ENCODE results near the gene ECEL1. TPM values are rescaled to one million over a fixed set of nuclear protein-coding genes. Genes with fewer than 3 reads are reported as not detected.

Gene ECEL1
- total RNA-seq, 1 experiment from 2014 or later, result not detected

DNA sequence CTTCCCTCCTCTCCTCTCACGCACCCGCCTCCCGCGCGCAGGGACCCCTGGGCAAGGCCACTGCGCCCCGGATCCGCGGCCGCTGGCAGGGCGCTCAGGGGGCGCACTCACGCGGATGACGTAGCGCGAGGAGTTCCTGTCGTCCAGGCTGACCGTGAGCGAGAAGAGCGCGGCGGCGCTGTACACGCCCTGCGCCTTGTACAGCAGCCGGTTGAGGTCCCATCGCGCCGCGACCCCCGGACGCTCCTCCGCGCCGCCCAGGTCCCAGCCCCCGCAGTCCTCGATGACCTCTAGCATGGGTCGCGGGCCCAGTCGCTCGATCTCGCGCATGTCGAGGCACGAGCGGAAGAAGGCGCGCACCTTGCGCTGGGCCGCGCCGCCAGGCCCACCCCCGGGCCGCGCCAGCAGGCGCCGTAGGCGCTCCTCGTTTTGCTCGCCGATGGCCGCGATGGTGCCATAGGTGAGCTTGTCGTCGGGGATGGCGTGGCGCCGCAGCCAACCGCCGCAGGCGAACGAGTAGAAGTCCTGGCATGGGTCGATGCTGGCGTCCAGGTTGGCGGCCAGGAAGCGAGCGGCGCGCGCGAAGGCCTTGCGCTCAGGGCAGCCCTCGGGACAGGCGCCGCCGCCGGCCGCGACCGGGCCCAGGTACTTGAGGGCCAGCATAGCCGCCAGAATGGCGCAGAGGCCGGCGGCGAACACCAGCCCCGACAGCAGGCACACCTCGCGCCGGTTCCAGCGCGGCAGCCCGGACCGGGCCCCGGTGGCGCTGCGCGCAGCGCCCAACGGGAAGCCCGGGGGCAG lies 1.7 kb downstream of the ECEL1 start:
- no peak for DNase-seq (ENCODE audit: low read depth)

- no peak for DNase-seq (ENCODE audit: low read depth)
Observed at GRCh38 chr2:232485348-232485756, 2.3 kb downstream of the ECEL1 start.

DNA sequence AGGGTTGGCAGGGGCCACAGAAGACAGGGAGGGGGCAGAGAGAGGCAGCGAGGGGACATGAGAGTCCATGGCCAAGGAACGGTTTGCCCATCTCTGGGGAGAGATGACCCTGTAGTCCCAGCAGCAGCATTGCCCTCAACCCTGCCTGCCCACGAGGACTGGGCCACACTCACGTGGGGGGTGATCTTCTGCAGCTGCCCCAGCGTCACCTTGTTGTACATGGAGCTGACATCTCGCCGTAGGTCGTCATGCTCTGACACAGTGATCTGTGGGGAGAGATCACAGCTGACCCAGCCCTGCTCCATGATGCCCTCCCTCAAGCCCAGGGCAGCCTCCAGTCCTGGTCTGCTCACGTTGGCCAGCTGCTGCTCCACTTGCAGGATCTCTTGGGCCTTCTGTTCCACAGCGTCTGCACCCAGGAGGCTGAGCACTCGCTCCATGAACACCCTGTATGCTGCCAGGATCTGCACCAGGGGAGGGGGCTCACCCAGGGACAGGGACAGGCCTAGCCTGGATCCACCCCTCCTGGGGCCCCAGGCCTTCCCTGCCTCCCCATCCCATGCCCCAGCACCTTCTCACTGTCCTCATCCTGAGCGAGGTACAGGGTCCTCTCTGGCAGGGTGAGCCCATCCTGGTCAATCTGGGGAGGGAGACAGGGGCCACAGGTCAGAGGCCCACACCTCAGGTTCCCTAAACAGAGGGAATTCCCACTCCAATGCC lies 2.8 kb downstream of the ECEL1 start:
- DNase-seq (ENCODE audit: low read depth), result no peak

DNA sequence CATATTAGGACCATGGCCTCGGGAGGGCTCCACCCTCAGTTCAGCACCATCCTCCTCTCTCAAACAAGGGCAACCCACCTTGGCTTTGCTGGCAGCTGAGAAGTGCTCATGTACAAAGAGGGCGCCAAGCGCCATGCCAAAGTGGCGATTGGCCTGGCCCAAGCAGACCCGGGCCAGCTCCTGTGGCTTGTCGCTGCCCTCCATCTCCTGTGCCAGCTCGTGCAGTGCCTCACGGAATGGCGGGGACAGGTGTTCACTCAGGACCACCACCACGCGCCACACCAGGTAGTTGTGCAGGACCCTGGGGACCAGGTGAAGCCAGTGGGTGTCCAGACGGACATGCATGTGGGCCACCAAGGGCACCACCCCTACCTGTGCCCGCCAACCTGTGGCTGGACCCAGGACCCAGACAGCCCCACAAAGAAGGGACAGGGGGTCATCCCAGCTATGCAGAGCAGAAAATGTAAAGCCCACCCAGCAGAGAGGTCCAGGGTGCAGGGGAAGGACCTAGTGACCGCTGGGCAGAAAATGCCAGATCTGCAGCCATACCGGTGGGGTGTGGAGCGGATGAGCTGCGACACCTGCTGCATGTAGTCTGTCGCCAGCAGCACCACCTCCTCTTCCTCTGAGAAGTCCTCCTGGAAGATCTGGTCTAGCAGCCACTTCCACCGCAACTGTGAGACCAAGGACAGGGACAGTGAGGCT lies 3.6 kb downstream of the ECEL1 start:
- no peak for DNase-seq (ENCODE audit: low read depth)

GRCh38 chr2:232483311-232483922 lies 4.2 kb downstream of the ECEL1 start:
- no peak for DNase-seq (ENCODE audit: low read depth)

GRCh38 chr2:232482301-232483238 lies 5.1 kb downstream of the ECEL1 start:
- DNase-seq (ENCODE audit: low read depth), result no peak

GRCh38 chr2:232481322-232482140 lies 6.1 kb downstream of the ECEL1 start:
- no peak for DNase-seq (ENCODE audit: low read depth)

GRCh38 chr2:232480201-232481190 lies 7.1 kb downstream of the ECEL1 start:
- DNase-seq (ENCODE audit: low read depth), result no peak

DNA sequence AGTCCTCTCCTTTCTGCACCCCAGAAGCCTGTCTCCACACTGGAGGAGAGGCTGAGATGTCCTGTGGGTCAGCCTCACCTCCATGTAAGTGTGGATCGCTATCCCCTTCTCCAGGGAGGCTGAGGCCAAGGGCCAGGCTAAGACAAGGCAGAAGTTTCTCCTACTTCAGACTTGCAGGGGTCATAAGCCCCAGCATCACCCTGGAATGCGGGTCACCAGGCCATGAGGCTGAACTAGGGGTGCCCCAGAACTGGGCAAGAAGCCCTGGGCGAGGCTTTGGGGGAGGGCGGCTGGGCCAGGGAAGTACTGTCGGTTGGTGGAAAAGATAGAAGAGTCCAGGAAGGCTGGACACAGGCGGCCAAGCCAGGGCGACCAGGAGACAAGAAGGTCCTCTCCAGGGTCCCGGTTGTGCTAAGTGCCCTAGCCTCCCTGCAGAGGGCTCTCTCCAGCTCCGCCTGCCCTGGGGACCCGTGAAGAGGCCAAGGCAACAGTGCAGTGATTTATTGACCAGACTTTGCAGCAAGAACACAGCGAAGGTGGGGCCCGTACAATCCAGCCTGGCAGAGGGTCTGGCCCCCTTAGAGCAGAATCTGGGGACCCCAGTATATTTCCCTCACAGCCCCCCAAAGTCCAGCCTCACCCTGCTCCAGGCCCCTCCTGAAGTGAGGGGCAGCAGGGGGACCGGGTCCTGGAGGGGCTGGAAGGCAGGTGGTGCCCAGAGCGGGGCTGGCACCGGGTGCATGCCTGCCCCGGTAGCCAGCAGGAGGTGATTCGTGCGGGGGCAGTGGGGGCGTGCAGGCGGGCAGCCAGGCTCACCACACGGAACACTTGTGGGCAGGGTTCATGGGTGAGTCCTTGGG lies 8.1 kb downstream of the ECEL1 start:
- no peak for DNase-seq (ENCODE audit: low read depth)

GRCh38 chr2:232478571-232479340 lies 8.9 kb downstream of the ECEL1 start:
- no peak for DNase-seq (ENCODE audit: low read depth)

- DNase-seq (ENCODE audit: low read depth), result no peak
Observed at GRCh38 chr2:232477751-232478510, 9.7 kb downstream of the ECEL1 start.

DNA sequence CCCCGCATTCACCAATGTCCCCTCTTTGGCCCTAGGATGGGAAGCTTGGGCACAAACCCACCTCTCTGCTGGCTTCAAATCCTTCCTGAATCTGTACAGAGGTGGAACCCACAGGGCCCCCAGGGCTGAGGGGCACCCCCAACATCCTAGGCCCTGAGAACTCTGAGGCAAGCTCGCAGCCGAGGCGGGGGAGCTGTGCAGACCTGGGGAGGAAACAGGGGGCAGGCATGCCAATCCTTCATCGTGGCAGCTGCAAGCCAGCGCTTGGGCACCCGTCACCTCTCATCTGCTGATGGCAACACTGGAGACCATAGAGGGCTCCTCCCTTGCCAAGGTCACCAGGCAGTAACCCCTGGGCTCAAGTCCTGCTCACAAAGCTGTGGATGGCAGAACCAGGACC lies 10.8 kb downstream of the ECEL1 start:
- no peak for DNase-seq (ENCODE audit: low read depth)

DNA sequence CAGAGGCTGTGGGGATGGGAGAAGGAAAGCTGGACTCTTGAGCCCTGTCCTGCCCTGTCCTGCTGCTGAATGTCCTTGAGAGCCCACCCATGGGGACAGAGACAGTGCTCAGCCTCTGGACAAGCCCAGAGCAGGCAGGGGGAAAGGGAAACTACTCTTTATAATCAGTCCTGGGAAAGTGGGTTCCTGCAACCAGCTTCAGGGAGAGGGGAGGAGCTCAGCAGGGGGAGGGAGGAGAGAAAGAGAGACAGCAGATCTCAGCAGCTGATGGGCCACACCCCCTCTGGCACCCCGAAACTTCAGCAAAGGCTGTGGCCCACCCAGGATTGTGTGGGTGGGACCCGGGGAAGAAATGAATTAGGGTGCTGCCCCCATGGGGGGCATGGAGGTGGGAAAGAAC lies 11.6 kb downstream of the ECEL1 start:
- DNase-seq (ENCODE audit: low read depth), result no peak

- no peak for DNase-seq (ENCODE audit: low read depth)
Observed at GRCh38 chr2:232473467-232473890, 14.2 kb downstream of the ECEL1 start.

DNA sequence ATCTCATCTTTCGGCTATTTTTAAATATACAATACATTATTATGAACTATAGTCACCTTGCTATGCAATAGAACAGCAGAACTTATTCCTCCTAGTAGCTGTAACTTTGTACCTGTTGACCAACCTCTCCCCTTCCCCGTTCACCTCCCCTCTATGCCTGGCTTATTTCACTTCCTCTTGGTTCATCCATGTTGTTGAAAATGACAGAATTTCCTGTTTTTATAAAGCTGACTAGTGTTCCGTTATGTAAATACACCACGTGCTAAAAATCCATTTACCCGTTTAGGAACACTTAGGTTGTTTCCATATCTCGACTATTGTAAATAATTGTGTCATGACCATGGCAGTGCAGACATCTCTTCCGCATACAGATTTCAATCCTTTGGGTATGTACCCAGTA lies 21.4 kb downstream of the ECEL1 start:
- DNase-seq (ENCODE audit: low read depth), result no peak

DNA sequence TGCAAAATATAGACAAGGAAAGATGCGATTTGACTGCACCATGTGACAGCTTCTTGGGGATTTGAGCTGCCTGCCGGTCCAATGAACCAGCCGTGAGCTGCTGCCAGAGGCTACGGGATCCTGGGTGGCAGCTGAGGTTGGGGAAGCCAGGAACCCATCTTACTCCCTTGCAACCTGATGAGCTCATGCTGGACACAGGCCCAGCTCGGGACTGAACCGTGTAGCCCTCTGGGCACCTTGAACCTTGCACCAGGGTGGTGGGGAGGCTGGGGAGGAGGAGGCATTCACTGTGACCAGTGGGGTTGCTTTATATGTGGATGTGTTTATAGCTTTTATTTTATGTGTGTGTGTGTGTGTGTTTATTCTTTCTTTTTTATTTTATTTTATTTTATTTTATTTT lies 22.6 kb downstream of the ECEL1 start:
- DNase-seq (ENCODE audit: low read depth), result no peak
